Measurements from ENCODE around the gene OXCT2.

The OXCT2 gene

DNA sequence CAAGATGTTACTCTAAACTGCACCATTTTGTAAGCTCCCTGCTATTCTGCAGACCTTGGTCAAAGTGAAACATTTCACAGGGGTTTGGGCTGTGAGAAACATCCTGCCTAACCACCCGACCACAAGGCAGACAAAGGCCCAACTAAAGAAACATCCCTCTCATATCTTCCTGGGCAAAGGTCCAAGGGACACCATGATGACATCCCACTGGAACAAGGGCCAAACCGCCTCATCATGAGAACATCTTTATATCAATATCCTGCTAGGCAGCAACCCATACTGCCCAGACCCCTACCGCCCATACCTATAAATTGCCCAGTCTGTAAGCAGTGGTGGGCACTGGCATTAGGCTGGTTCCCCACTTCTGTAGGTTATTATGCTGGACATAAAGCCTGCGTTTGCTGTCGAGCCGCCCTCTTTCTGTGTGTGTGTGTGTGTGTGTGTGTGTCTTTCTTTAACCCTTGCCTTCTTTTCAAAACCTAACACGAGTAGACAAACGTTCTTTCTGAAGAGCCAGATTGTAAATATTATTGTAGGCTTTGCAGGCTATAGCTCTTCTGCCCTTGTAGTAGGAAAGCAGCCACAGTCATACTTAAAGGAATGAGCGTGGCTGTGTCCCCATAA, 33.5 kb downstream of the OXCT2 start:
- TF ChIP-seq, protein P1, sequence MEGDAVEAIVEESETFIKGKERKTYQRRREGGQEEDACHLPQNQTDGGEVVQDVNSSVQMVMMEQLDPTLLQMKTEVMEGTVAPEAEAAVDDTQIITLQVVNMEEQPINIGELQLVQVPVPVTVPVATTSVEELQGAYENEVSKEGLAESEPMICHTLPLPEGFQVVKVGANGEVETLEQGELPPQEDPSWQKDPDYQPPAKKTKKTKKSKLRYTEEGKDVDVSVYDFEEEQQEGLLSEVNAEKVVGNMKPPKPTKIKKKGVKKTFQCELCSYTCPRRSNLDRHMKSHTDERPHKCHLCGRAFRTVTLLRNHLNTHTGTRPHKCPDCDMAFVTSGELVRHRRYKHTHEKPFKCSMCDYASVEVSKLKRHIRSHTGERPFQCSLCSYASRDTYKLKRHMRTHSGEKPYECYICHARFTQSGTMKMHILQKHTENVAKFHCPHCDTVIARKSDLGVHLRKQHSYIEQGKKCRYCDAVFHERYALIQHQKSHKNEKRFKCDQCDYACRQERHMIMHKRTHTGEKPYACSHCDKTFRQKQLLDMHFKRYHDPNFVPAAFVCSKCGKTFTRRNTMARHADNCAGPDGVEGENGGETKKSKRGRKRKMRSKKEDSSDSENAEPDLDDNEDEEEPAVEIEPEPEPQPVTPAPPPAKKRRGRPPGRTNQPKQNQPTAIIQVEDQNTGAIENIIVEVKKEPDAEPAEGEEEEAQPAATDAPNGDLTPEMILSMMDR (IDR thresholded peaks at IDR 0.05; ENCODE audit: extremely low read depth, missing control alignments) = no peak
- no peak for DNase-seq (ENCODE audit: low spot score)

DNA sequence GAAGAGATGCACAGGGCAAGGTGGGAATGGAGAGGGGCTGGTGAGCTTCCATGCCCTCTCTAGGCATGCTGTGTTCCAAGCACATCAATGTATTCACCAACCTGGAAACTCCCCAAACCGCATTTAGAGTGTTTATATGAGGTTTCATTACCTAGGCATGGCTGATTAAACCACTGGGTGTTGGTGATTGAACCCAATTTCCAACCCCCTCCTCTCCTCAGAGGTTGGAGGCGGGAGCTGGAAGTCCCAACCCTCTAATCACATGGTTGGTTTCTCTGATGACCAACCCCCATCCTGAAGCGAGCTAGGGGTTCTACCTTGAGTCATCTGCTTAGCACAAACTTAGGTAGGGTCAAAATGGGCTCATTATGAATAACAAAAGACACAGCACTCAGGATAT, 35.4 kb downstream of the OXCT2 start:
- TF ChIP-seq, protein P1 (IDR thresholded peaks at IDR 0.05; ENCODE audit: extremely low read depth, missing control alignments) = no peak
- no peak for DNase-seq (ENCODE audit: low spot score)

DNA sequence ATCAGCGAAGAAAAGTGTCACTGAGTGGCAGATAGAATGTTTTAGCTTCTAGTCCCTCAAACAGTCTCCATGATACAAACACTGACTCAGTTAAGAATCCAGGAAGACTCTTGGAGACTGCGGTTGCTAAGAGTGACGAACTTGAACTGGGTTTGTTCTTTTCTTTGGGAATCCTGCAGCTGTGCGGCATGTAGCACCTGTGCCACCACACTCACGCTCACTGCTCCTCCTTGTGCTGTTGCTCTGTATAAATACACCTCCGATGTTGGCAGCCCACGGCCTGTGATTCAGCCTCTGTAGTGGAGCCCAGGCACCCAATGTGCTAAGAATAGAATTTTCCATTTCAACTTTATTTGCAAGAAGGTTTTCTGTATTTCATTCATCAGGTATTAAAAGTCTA, 38.0 kb downstream of the OXCT2 start:
- no peak for DNase-seq (ENCODE audit: low spot score)
- TF ChIP-seq, protein P1 (IDR thresholded peaks at IDR 0.05; ENCODE audit: extremely low read depth, missing control alignments) = no peak

DNA sequence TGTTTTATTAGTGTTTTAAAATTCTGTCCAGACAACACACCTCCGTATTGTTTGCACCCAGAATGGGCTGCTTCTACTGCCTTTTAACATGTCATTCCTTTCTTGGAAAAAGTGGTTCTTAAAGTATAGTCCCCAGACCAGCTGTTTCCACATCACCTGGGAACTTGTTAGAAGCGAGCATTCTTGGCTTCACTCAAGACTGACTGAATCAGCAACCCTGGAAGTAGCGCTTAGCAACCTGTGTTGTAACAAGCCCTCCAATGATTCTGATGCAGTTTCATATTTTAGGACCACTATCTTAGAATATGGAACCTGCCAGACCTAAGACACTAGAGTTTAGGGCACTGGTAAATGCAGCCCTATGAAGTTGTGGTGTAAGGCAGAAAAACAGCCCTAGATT, 38.4 kb downstream of the OXCT2 start:
- TF ChIP-seq, protein P1 (IDR thresholded peaks at IDR 0.05; ENCODE audit: extremely low read depth, missing control alignments) = no peak

DNA sequence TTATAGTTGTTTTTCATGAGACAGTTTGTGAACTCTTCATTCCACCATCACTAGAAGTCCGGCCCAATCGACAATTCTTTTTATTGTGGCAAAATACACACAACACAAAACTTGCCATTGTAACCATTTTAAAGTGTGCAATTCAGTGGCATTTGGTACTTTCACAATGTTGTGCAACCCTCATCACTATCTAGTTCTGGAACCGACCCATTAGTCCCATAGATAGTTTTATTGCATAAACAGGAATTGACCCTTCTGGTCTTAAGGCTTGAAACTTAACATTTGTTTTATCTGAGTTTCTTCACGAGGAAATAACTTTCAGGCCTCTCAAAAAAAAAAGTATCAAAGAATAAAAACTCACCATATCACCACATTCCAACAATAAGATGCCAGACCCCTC, 41.3 kb downstream of the OXCT2 start:
- DNase-seq (ENCODE audit: low spot score) = no peak
- TF ChIP-seq, protein P1 (IDR thresholded peaks at IDR 0.05; ENCODE audit: extremely low read depth, missing control alignments) = no peak

More for the DNA sequence above, 38.4 kb downstream of the OXCT2 start:
- DNase-seq (ENCODE audit: low spot score) = no peak

DNA sequence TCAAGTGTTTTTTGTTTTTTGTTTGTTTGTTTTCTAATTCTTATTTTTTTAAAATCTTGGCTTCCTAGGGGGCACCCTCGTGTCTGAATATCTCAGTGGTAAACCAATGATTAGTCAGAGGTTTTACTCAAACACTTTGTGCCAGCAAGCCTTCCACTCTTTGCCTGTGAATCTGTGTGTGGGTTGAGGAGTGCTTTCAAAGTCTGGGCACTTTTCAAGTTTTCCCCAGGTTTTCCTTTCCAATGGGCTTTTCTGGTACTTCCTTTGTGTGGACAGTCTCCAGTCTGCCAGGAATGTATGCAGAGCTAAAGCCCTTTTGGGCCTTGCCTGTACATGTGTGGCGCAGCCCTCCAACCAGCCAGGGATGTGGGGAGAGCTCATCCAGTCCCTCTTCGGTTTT, 42.1 kb downstream of the OXCT2 start:
- no peak for DNase-seq (ENCODE audit: low spot score)
- TF ChIP-seq, protein P1 (IDR thresholded peaks at IDR 0.05; ENCODE audit: extremely low read depth, missing control alignments) = no peak

DNA sequence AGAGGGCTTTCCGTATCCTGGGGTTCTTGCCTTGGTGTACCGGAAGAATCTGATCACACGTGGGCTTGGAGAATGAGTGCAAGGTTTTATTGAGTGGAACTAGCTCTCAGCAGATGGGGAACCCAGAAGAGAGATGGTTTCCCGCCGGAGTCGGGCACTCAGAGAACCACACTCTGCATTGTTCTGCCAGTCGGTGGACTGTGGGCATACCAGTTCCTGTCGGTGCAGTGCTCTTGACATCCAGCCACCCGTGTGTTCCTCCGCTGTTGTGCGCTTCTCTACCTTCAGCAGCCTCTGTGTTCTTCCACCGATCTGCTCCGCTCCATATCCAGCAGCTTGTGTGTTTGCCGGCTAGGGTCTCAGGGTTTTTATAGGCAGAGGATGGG, 43.2 kb downstream of the OXCT2 start:
- TF ChIP-seq, protein P1 (IDR thresholded peaks at IDR 0.05; ENCODE audit: extremely low read depth, missing control alignments) = no peak
- DNase-seq (ENCODE audit: low spot score) = no peak

All from GM20000 (cell line).